PC-9 (cell line): ENCODE results near the gene CMSS1. TPM values are rescaled to one million over a fixed set of nuclear protein-coding genes. Genes with fewer than 3 reads are reported as not detected.

Source experiments
- BruUV-seq: library from RNA; stranded (reverse); fragments of 400-500 nt; replicated peaks from 2 replicates; lab custom pipeline; 2021; lab: Mats Ljungman, UMichigan
- CTCF ChIA-PET: fragments of 300-600 bp; sonication (Branson Sonifier 250); formaldehyde crosslinking; loops from one replicate; lab custom pipeline; 2022; ENCODE audit warnings: antibody characterized with exemption; lab: Charles Lee
- POLR2A ChIA-PET: fragments of 300-600 bp; sonication (Branson Sonifier 250); formaldehyde crosslinking; loops from one replicate; lab custom pipeline; 2022; ENCODE audit warnings: antibody characterized with exemption; ENCODE audit not compliant: unreplicated experiment; lab: Charles Lee
- DNase-seq, 2 experiments: peaks; one replicate each; pipeline versions ENCODE4 v3.0.0 to v3.0.0-alpha.2; 2015 to 2022; ENCODE audit warnings: mixed read lengths in 1 of 2
- H2AFZ ChIP-seq: fragments of 200-600 bp; sonication (generic); 2 replicates; pipeline ENCODE4 v1.8.1; 2017; ENCODE audit warnings: antibody characterized with exemption
- H3F3A ChIP-seq: fragments of 200-600 bp; sonication (generic); 2 replicates; pipeline ENCODE4 v1.8.1; 2017; ENCODE audit warnings: antibody characterized with exemption, mild to moderate bottlenecking, low read depth; ENCODE audit not compliant: insufficient read depth
- H3K27ac ChIP-seq: fragments of 200-600 bp; sonication (generic); 2 replicates; pipeline ENCODE4 v1.6.1; 2016; ENCODE audit warnings: mixed run types
- H3K27me3 ChIP-seq: fragments of 200-600 bp; sonication (generic); 2 replicates; pipeline ENCODE4 v1.6.1; 2016; ENCODE audit warnings: low read depth, mixed run types; ENCODE audit not compliant: insufficient read depth
- H3K36me3 ChIP-seq: fragments of 200-600 bp; sonication (generic); 2 replicates; pipeline ENCODE4 v1.6.1; 2016; ENCODE audit warnings: low read depth, mixed run types
- H3K4me1 ChIP-seq: fragments of 200-600 bp; sonication (generic); replicated peaks from 2 replicates; pipeline ENCODE4 v1.6.1; 2016; ENCODE audit warnings: mixed run types; ENCODE audit not compliant: insufficient read depth
- H3K4me2 ChIP-seq: fragments of 200-600 bp; sonication (generic); 2 replicates; pipeline ENCODE4 v1.6.1; 2017; ENCODE audit warnings: mixed run types
- H3K4me3 ChIP-seq: fragments of 200-600 bp; sonication (generic); 2 replicates; pipeline ENCODE4 v1.6.1; 2016; ENCODE audit warnings: mixed run types
- H3K79me2 ChIP-seq: fragments of 200-600 bp; sonication (generic); 2 replicates; pipeline ENCODE4 v1.6.1; 2017; ENCODE audit warnings: low read depth, mixed run types
- H3K9me2 ChIP-seq: fragments of 200-600 bp; sonication (generic); 2 replicates; pipeline ENCODE4 v1.8.1; 2017; ENCODE audit warnings: mild to moderate bottlenecking; ENCODE audit not compliant: insufficient read depth
- H3K9me3 ChIP-seq: fragments of 200-600 bp; sonication (generic); 2 replicates; pipeline ENCODE4 v1.8.1; 2016; ENCODE audit warnings: low read depth; ENCODE audit not compliant: insufficient read depth
- H4K20me1 ChIP-seq: fragments of 200-600 bp; sonication (generic); 2 replicates; pipeline ENCODE4 v1.8.1; 2017; ENCODE audit not compliant: insufficient read depth
- EZH2 ChIP-seq: fragments of 200-600 bp; sonication (generic); IDR thresholded peaks from 2 replicates; pipeline ENCODE4 v1.8.0; 2017; ENCODE audit warnings: antibody characterized with exemption, low read depth
- intact Hi-C: fragments of 100-400 bp; cut with micrococcal nuclease; formaldehyde crosslinking; loops from one replicate; pipeline ENCODE4 v1.10.0; 2022; ENCODE audit not compliant: unreplicated experiment
- total RNA-seq: library from RNA; stranded (reverse); gene quantifications from 2 replicates; pipeline ENCODE4 v1.2.3, GENCODE V29; 2021
- TF ChIP-seq, protein P1 (sequence below): fragments of 200-600 bp; sonication (generic); conservative IDR thresholded peaks from 2 replicates; pipeline ENCODE4 v1.6.1; 2017; ENCODE audit warnings: mixed run types, antibody characterized with exemption, mild to moderate bottlenecking, moderate library complexity

CMSS1 gene
- total RNA-seq, 1 experiment from 2014 or later: 98.9 TPM

DNA sequence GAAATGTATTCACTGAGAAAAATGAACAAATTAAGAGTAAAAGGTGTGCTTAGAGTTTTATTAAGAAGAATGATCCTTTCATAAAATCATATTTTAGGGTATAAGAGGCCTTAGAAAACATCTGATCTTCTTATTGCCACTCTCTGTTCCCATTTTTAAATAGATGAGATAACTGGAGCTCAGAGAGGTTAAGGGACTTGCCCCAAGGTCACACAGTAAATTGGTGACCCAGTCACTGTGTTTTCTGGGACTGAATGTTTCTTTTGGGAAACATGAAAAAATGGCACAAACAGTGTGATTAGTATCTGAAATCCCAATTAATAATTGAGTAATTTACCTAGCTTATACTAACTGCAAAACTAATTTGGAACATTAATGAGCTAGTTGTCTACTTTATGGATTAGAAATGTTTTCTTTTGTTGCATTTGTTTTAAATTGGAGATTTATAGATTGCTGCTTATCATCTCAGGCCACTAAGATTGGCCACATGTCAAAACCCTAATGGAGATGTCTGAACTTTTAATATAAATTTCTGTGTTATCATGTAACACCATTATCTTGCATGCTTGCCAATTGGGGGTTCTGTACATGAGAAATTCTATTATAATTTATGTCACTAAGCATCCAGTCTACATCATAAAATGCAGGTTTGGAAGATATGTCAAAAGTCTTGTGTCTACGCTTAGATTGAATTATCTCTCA lies 64.9 kb downstream of the CMSS1 start:
- Histone ChIP-seq H3F3A (peaks cover 2% of the 10 kb centered on the region; the same call in 1 of the 2 replicates), H3K9me2 (no peaks in the 10 kb centered on the region), H3K4me3 (no peak overlapping the region), H3K4me2 (no peak overlapping the region), H2AFZ (no peak overlapping the region), H3K9me3 (no peaks in the 10 kb centered on the region), H3K4me1 (peaks cover 9% of the 10 kb centered on the region), H3K79me2 (0 out of 2 replicates have a peak, but pooled peaks cover 6% of the 10 kb centered on the region), H3K27ac (no peak overlapping the region), H4K20me1 (no peaks in the 10 kb centered on the region), H3K36me3 (no peaks in the 10 kb centered on the region), H3K27me3 (no peaks in the 10 kb centered on the region)
- no TSS peak for BruUV-seq
- intact Hi-C loops: no loop called here
- ChIA-PET POLR2A (interaction anchor here (0.7 to 0.8 kb wide), 2 partner anchors 15 to 207 kb away, joined by 6 read pairs; no protein-coding TSS in a partner anchor), CTCF (no interaction called here)
- no peak for TF ChIP-seq EZH2
- TF ChIP-seq, protein P1, sequence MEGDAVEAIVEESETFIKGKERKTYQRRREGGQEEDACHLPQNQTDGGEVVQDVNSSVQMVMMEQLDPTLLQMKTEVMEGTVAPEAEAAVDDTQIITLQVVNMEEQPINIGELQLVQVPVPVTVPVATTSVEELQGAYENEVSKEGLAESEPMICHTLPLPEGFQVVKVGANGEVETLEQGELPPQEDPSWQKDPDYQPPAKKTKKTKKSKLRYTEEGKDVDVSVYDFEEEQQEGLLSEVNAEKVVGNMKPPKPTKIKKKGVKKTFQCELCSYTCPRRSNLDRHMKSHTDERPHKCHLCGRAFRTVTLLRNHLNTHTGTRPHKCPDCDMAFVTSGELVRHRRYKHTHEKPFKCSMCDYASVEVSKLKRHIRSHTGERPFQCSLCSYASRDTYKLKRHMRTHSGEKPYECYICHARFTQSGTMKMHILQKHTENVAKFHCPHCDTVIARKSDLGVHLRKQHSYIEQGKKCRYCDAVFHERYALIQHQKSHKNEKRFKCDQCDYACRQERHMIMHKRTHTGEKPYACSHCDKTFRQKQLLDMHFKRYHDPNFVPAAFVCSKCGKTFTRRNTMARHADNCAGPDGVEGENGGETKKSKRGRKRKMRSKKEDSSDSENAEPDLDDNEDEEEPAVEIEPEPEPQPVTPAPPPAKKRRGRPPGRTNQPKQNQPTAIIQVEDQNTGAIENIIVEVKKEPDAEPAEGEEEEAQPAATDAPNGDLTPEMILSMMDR: no peak
- no peak for DNase-seq

DNA sequence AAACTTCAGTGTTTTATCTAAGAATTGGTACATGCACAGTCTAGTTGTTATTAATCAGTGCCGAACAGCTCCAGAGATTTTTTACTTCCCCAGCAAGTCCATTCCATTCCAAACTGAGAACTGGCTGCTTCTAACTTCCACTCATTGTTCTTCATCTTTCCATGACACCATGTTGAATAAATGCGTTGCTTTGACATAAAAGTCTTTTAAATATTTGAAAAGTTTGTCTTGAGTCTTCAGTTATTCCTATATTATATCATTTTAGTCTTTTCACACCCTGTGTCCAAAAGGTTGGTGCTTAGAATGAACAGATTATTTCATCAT lies 65.4 kb downstream of the CMSS1 start:
- Histone ChIP-seq H3K79me2 (0 out of 2 replicates have a peak, but pooled peaks cover 6% of the 10 kb centered on the region), H3K4me2 (no peak overlapping the region), H3K9me3 (no peaks in the 10 kb centered on the region), H4K20me1 (no peaks in the 10 kb centered on the region), H3K36me3 (no peaks in the 10 kb centered on the region), H3K27ac (no peak overlapping the region), H3K4me3 (no peak overlapping the region), H3F3A (no peaks in the 10 kb centered on the region), H3K4me1 (peaks cover 3% of the 10 kb centered on the region), H3K27me3 (no peaks in the 10 kb centered on the region), H3K9me2 (no peaks in the 10 kb centered on the region), H2AFZ (no peak overlapping the region)
- no peak for TF ChIP-seq EZH2
- TF ChIP-seq, protein P1: no peak
- DNase-seq: no peak
- intact Hi-C loops: no loop called here
- ChIA-PET CTCF (no interaction called here), POLR2A (interaction anchor here (0.7 to 0.8 kb wide), 2 partner anchors 15 to 207 kb away, joined by 6 read pairs; no protein-coding TSS in a partner anchor)
- no TSS peak for BruUV-seq

DNA sequence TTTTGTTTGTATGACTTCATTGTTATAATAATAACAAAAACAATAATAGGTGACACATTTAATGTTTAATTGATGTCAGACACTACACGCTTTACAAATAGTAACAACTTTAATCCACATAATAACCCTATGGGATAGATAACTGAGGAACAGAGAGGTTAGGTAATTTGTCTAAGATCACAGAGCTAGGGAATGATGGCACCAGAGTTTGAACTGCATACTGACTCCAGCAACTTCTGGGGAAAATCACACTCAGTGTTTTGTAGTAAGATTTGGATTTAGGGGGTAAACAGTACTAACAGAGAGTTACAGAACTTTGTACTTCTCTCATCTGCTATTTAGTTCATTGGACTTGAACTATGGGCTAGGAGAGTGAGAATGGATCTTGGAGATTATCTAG lies 66.0 kb downstream of the CMSS1 start:
- Histone ChIP-seq H3F3A (no peaks in the 10 kb centered on the region), H3K36me3 (no peaks in the 10 kb centered on the region), H4K20me1 (no peaks in the 10 kb centered on the region), H3K27me3 (no peaks in the 10 kb centered on the region), H3K4me2 (no peak overlapping the region), H3K9me3 (no peaks in the 10 kb centered on the region), H3K79me2 (0 out of 2 replicates have a peak, but pooled peaks cover 6% of the 10 kb centered on the region), H3K4me3 (no peak overlapping the region), H3K4me1 (no peaks in the 10 kb centered on the region), H2AFZ (no peak overlapping the region), H3K27ac (no peak overlapping the region), H3K9me2 (no peaks in the 10 kb centered on the region)
- CTCF ChIA-PET: interaction anchor here (0.6 kb wide), 2 partner anchors 159 to 228 kb away, joined by 3 read pairs; no protein-coding TSS in a partner anchor
- no peak for DNase-seq
- BruUV-seq: no TSS peak
- intact Hi-C loops: no loop called here
- POLR2A ChIA-PET: interaction anchor here (0.6 to 0.7 kb wide), 3 partner anchors 14 to 194 kb away, joined by 3 to 4 read pairs (median 3); no protein-coding TSS in a partner anchor
- no peak for TF ChIP-seq EZH2
- TF ChIP-seq, protein P1: no peak
